Activated CD4-positive, alpha-beta T cell treated with anti-CD3 and anti-CD28 coated beads, Interleukin-2, amount 50 U/mL, for 1 hour (primary cell): ENCODE results near the gene HPSE2.
A peak's percentile ranks its signal among the peaks of the same experiment; 100 is the strongest.

Experiments used
- DNase-seq: peaks from one replicate; pipeline ENCODE4 v3.0.0-alpha.2; 2020

HPSE2 gene

GRCh38 chr10:98423691-98424120 is 811.9 kb downstream of the HPSE2 start:
- no peak for DNase-seq

- no peak for DNase-seq
These were observed 813.5 kb downstream of the HPSE2 start for GRCh38 chr10:98422182-98422581.

GRCh38 chr10:98420786-98421185 is 814.9 kb downstream of the HPSE2 start:
- no peak for DNase-seq

DNA sequence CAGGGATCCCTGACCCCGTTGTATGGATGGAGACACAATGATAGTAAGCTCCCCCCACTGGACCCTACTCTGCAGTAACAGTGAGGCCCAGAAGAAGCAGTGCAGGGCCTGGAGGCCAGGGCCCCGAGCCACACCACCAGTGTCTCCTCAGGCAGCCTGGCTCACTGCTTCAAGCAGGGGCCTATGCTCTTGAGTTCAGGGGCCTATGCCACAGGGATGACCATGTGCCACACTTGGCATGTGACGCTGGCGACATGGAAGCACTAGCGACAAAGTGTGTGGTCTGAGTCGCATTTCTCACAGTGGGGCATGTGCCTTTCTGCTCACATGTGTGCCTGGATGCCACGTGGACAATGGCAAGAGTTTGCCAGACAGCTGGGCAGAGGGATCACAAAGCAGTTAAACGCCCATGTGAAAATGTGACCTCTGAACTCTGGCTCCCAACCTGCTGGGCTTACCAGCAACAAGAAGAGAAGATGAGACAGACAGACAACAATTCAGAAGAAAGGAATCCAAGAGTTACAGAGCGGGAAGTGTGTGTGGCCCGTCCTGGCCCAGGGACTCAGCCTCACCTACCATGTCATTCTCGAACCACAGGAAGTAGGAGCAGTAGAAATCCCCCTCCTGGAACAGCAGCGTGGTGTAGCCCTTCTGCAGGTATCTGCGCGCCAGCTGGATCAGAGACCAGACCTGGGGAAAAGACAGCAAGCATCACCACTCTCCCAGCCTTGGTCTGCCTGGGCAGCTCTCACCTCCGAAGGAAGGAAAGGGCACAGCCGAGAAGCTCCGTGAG is 816.0 kb downstream of the HPSE2 start:
- DNase-seq, result no peak

- no peak for DNase-seq
These were observed 816.8 kb downstream of the HPSE2 start for GRCh38 chr10:98418665-98419468.

DNA sequence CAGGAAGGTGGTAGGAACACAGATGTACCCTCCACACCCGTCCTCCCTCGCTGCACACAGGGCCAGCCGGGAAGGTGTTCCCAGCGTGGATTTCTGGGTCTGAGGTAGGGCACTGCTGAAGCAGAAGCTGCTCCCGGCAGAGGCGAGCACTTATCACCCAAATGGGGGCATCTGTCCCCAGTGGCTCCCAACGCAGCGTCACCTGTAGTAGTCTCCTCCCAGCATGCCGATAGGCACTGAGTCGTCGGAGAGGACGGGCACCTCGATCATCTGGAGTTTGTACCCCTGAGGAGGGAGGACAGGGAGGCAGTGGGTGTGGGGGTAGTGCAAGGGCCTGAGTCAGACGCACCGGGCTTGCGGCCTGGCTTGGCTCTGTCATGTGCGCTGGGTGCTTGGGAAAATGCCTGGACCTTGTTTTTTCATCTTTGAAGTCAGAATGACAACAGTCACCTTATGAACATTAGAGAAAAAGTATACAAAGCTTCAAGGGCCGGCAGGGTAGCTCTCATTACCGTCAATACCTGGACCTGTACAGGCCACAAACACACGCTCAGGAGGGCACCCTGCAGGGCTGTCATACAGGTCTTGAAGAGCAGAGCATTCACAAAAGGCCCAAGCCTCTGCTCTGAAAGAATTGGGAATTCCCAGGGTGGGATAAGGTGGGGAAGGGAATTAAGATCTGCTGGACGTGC is 817.5 kb downstream of the HPSE2 start:
- DNase-seq, result no peak

DNA sequence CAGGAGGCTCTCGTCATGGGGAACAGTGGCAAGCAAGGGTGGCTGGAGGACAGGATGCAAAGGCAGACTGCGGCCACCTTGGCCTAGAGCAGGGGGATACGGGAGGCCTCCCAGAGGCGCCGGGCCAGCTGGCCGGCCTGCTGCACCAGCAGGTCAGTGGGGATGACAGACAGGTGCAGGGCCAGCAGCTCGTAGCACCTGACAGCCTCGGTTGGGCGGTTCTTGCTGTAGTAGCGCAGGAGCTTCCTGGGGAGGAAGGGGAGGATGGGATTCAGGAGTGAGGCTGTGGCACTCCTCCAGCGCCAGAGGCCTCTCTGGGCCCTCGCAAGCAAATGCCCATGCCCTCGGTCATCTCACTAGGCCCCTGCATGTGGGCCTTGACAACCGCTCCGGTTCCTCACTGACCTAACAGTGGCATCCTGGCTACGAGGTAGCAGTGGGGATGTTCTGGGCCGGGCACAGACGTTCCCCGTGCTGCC is 818.1 kb downstream of the HPSE2 start:
- no peak for DNase-seq

DNA sequence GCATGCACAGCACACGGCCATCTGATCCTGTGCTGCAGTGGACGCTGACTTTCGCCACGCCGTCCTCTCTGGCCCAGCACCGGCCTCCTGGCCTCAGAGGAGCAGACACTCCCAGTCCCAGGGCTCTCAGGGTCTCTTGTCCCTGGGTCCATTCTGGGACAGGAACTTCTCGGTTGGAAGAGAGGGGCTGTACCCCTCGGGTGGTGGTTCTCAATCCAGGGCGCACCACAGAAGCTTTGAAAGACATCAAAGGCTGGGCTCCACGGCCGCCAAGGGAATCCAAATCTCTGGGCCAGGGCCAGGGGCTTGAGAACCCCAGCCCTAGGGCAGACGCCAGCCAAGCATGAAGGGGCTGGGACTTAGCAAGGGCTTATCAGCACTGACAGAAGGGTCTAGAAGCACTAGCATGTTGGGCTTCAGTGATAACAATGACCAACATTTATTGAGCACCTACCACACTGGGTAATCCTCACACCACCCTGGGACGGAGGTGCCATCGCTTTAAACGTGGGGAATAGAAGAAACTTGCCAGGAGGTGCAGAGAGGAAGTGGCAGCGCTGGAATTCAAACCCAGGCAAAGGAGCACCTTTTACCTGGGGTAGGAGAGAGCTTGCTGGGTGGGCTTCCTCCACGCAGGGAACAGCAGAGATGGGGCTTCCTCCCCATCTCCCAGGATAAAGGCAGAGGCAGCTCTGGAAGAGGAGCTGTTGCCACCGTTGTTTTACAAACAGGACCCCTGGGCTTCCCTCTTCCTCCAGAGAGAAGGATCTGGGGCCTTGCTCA is 818.9 kb downstream of the HPSE2 start:
- DNase-seq, result no peak

GRCh38 chr10:98415731-98416119 is 819.9 kb downstream of the HPSE2 start:
- DNase-seq, result no peak

DNA sequence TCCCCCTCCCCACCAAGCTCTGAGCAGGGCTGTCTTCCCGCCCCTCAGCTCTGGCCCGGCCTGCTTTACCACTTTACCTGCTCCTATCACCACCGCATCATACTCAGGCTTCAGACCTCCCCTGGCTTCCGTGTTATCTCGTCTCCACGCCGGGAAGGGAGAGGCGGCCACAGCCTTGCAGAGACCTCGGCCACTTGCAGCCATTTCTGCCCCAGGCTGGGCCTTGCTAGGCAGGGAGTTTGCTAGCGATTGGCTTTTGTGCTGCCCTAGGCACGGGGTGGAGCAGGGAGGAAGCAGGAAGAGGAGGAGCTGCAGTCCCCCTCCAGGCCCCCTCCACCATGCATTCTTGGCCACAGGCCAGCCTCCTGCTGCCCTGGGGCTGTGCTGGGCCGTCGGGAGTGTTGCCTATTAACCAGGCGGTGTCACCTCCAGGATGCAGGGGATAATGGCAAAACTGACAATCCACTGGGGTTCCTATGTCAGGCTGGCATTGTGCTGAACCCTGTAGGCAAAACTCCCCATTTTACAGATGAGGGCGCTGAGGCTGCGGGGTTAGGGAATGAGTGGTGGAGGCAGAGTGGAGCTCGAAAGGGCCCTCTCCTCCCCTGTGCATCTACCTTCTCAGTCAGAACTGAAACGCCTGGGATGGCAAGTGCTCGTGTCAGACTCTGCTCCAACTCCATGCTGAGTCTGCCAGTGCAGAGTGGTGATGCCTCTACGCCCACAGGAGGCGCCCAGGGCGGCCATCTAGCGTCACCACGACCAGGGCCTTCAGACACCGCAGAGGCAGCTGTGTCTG is 820.5 kb downstream of the HPSE2 start, which contains the start of gene PYROXD2:
TSS of gene PYROXD2 (minus strand) at position 251 of the 799 bp plus-strand sequence. CDS start at position 204, 47 bp downstream.
- DNase-seq, result peak; percentile 32

DNA sequence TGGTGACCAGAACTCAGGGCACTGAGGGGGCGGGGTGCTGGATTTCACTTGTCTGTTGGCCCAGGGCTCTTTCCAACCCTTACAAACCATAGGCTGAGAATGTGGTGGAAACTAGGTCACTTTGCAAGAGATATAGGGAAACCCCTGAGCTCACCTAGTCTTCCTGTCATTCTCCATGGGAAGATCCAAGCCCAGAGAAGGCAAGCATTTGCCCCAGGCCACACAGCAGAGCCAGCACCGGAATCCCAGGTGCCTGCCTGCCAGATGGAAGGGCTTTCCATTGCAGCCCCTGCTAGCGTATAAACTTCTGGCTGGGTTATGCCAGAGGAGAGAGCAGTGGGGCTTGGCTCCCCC is 821.1 kb downstream of the HPSE2 start:
- no peak for DNase-seq

GRCh38 chr10:98411768-98412167 is 823.9 kb downstream of the HPSE2 start:
- DNase-seq, result no peak

GRCh38 chr10:98411166-98411565 is 824.5 kb downstream of the HPSE2 start:
- DNase-seq, result no peak

DNA sequence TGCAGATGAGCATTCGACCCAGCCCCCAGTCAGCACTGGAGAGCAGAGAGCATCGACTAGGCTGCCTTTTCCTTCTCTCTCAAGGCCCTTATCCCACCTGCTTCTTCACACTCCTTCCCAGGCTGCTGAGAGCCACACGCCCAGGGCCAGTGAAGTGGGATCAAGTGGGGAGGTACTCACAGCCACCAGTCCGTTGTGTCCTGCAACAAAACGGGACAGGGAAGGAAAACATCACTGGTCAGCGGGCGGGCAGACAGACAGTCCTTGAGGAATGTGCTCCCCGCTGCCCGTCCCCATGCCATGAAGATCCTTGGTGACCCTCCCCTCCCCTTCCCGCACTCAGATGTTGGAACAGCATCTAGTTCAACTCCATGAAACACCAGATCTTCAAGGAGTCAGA is 824.9 kb downstream of the HPSE2 start:
- DNase-seq, result no peak

DNA sequence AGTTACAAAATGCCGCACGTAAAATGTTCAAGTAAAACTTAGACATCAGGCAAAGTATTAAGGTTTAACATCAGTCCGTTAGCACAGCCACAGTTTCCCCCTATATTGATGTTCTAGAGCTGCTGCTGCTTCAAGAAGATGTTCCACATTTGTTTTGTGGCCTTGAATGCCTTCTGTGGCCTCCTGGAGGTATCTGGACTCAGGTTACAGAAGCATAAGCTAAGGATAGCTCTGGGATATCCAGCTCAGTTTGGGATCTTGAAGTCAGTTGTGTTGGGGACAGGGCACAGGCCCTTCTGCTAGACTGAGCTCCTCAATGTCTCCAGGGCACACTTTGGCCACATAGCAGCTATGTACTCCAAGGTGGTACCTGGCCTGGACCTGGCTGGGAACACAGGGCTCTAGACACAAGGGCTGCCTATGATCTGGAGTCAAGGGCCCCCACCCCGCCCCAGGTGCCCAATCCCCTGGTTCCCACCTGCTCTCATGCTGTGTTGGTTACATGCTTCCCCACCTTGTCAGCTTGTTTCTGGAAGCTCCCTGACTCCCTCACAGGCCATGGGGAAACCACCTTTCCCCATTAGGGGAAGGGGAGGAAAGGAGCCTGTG is 825.4 kb downstream of the HPSE2 start:
- no peak for DNase-seq

- no peak for DNase-seq
These were observed 826.9 kb downstream of the HPSE2 start for GRCh38 chr10:98408799-98409198.

DNA sequence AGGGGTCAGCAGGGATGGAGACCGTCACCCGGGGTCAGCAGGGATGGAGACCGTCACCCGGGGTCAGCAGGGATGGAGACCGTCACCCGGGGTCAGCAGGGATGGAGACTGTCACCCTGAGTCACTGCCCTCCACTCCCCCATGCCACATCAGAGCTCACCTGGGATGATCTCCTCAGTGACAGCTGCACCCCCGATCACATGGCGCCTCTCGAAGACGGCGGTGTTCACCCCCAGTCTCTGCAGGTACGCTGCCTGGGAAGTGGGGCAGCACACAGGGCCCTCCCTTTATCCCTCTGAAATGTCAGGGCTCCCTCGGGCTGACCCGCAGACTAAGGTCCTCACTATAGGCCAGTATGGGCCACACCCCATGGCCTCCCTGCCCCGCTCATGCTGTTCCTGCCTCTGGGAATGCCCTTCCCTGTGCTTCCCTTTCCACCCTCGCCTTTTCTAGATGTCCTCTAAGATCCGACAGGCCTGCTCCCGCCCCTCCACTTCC is 827.9 kb downstream of the HPSE2 start:
- DNase-seq, result no peak
